Activated naive CD4-positive, alpha-beta T cell treated with anti-CD3 and anti-CD28 coated beads, Interleukin-2, amount 10 ng/mL, durations not matched to agents 7 days and 5 days (primary cell): ENCODE results near the gene MEX3A.

ENCODE experiments used
- CTCF ChIA-PET: fragments of 350-600 bp; sonication (Branson Sonifier 250); formaldehyde crosslinking; loops from one replicate; lab custom pipeline; 2021; ENCODE audit warnings: antibody characterized with exemption; lab: Charles Lee
- DNase-seq: peaks from one replicate; pipeline ENCODE4 v3.0.0-alpha.2; 2020
- H3K27ac Mint-ChIP-seq: one replicate; pipeline ENCODE4 v1.8.0; 2021; ENCODE audit warnings: mild to moderate bottlenecking, moderate library complexity, mixed read lengths
- H3K27me3 Mint-ChIP-seq: one replicate; pipeline ENCODE4 v1.8.0; 2021; ENCODE audit warnings: mild to moderate bottlenecking, mixed read lengths
- H3K36me3 Mint-ChIP-seq: one replicate; pipeline ENCODE4 v1.8.0; 2021; ENCODE audit warnings: mixed read lengths
- H3K4me1 Mint-ChIP-seq: one replicate; pipeline ENCODE4 v1.8.0; 2021; ENCODE audit warnings: mixed read lengths
- H3K4me3 Mint-ChIP-seq: one replicate; pipeline ENCODE4 v1.8.0; 2021; ENCODE audit warnings: mild to moderate bottlenecking, moderate library complexity, mixed read lengths
- H3K9me3 Mint-ChIP-seq: one replicate; pipeline ENCODE4 v1.8.0; 2021; ENCODE audit warnings: mixed read lengths

MEX3A gene

GRCh38 chr1:156089704-156090103 lies 7.4 kb upstream of the MEX3A start:
- Mint-ChIP-seq H3K4me1 (no peaks in the 10 kb centered on the region), H3K27me3 (peaks cover 88% of the 10 kb centered on the region), H3K9me3 (no peaks in the 10 kb centered on the region), H3K36me3 (no peaks in the 10 kb centered on the region), H3K27ac (no peak overlapping the region), H3K4me3 (no peak overlapping the region)
- no peak for DNase-seq
- CTCF ChIA-PET, result interaction anchor here (0.6 to 21.9 kb wide), 6 partner anchors 10 to 182 kb away, joined by 3 to 668 read pairs (median 9); no protein-coding TSS in a partner anchor

DNA sequence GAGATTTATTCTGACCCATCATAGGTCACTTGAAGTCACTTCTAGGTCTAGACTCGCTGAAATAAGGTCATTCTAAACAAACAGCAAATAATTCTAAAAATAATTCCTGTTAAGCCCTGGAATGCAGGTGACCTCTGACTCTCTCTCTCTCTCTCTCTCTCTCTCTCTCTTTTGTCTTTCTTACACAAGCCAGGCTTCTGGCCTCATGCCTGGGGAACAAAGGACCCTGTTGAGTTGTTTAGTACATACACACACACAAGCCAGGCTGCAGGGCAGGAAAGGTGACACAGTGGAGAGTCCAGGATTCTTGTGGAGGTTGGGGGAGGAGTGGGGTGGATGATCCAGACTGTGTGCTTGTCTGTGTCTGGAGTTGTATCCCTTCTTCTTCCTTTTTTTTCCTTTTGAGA lies 4.0 kb upstream of the MEX3A start:
- CTCF ChIA-PET, result interaction anchor here (0.7 to 21.9 kb wide), 2 partner anchors 36 to 46 kb away, joined by 3 to 668 read pairs; no protein-coding TSS in a partner anchor
- no peak overlapping the region for H3K4me3 Mint-ChIP-seq
- no peak overlapping the region for H3K27ac Mint-ChIP-seq
- DNase-seq, result no peak
- peaks cover 89% of the 10 kb centered on the region for H3K27me3 Mint-ChIP-seq
- no peaks in the 10 kb centered on the region for H3K9me3 Mint-ChIP-seq
- H3K36me3 Mint-ChIP-seq, result no peaks in the 10 kb centered on the region
- peaks cover 7% of the 10 kb centered on the region for H3K4me1 Mint-ChIP-seq

DNA sequence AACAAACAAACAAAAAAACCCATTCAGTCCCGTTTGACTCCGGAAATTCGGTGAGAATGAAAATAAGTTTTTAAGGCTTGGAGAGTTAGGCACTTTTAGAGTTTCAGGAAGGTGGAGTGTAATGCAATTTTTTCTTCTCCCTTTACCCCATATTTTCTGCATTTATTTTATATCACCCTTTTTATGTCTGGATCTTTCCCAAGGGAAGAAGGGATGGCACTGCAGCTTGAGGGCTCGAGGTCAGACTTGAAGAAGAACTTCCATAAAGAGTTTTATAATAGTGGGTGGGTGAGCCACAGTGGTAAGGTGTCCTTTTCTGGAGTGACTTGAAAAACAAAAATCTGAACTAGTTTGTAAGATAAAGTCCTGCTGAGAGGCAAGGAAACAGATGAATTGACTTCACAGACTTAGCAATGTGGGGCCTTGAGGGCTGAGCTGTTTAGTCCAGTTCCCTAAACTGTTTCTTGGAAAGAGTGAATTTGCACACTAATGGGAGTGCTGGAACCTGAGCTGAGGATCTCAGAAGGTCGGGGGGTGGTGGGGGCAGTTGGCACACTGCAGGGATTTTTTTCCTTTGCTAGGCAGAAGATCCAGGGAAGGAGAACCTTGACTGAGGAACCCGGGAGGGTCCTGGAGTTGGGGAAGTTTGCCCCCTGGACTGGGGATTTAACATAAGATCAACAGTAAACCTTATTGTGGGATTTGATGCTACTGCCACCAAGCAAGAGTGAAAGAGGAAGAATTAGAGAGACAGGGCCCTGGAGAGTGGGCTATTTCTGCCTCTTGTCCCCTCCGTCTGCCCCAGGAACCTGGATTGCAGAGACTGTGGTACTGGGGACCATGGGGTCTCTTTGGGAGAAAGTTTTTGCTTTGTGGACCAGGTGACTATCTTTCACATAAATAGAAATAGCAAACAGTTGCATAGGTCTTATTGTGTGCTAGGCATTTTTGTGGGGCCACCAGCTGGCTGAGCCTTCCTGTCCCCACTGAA lies 1.8 kb upstream of the MEX3A start:
- no peak overlapping the region for H3K27ac Mint-ChIP-seq
- CTCF ChIA-PET, result interaction anchor here (1.2 to 21.9 kb wide), 4 partner anchors 13 to 235 kb away, joined by 3 to 668 read pairs (median 4); no protein-coding TSS in a partner anchor
- H3K9me3 Mint-ChIP-seq, result no peaks in the 10 kb centered on the region
- no peaks in the 10 kb centered on the region for H3K36me3 Mint-ChIP-seq
- no peak for DNase-seq
- H3K4me3 Mint-ChIP-seq, result peak overlapping the region; percentile 71
- H3K4me1 Mint-ChIP-seq, result peaks cover 7% of the 10 kb centered on the region
- H3K27me3 Mint-ChIP-seq, result peaks cover 92% of the 10 kb centered on the region

GRCh38 chr1:156081917-156082308 lies 352 bp downstream of the MEX3A start:
- CTCF ChIA-PET, result interaction anchor here (1.4 to 1.5 kb wide), 2 partner anchors 15 to 48 kb away, joined by 3 to 6 read pairs; no protein-coding TSS in a partner anchor
- Mint-ChIP-seq H3K36me3 (no peaks in the 10 kb centered on the region), H3K27me3 (peaks cover 100% of the 10 kb centered on the region), H3K4me1 (peaks cover 7% of the 10 kb centered on the region), H3K4me3 (peak overlapping the region; percentile 75), H3K27ac (no peak overlapping the region), H3K9me3 (no peaks in the 10 kb centered on the region)
- no peak for DNase-seq

DNA sequence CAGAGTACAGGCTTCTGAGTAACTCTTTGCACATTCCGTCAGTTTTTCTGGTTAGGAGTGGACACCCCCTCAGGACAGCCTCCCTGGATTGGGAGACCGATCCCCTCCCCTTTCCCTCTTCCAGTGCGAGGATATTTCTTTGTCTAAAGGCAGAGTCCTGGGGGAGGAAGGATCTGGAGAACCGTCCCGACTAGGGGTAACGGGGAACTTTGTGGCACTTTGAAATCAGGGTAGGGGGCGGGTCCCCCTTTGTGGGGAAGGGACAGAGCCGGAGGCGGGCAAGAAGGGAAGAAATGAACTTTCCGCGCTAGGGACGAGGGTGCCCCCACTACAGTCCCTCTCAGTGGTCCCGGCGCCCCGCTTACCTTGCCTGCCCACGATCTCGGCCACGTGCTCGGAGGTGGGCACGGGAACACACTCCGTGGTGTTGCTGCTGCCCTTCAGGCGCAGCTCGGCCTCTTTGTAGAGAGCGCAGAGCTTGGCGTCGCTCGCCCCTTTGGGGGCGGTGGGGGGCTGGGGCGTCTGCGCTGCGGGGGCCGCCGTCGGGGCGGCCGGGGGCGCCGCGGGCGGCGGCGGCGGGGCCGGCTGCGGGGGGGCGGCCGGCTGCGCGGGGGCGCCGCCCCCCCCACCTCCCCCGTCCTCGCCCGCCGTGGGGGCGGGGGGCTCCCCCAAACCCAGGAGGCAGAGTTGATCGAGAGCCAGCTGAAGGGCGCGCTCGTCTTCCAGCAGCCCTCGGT lies 917 bp downstream of the MEX3A start:
- Mint-ChIP-seq H3K36me3 (no peaks in the 10 kb centered on the region), H3K27ac (no peak overlapping the region), H3K9me3 (no peaks in the 10 kb centered on the region), H3K27me3 (peaks cover 100% of the 10 kb centered on the region), H3K4me1 (peaks cover 7% of the 10 kb centered on the region), H3K4me3 (peak overlapping the region; percentile 75)
- DNase-seq, result no peak
- CTCF ChIA-PET, result interaction anchor here (1.4 to 1.5 kb wide), 2 partner anchors 15 to 49 kb away, joined by 3 to 6 read pairs; no protein-coding TSS in a partner anchor

DNA sequence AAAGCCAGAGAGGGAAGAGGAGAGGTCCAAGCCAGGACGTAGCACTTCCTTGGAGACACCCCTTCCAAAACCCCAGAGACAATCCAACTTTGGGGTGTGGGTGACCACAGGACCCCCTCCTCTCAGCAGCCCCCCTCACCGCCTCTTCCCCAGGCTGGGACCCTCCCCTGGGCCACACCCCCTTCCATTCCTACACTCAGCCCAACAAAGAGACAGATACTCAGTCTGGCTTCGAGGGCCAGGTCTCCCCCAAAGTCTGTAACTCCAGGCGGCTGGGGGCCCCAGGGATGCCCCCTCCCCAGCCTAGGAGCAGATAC lies 1.4 kb downstream of the MEX3A start:
- Mint-ChIP-seq H3K4me1 (peaks cover 8% of the 10 kb centered on the region), H3K27me3 (peaks cover 98% of the 10 kb centered on the region), H3K27ac (no peak overlapping the region), H3K36me3 (no peaks in the 10 kb centered on the region), H3K4me3 (peak overlapping the region; percentile 32), H3K9me3 (no peaks in the 10 kb centered on the region)
- CTCF ChIA-PET, result interaction anchor here (1.4 kb wide), 1 partner anchor 14 kb away, joined by 3 read pairs; no protein-coding TSS in a partner anchor
- DNase-seq, result no peak

DNA sequence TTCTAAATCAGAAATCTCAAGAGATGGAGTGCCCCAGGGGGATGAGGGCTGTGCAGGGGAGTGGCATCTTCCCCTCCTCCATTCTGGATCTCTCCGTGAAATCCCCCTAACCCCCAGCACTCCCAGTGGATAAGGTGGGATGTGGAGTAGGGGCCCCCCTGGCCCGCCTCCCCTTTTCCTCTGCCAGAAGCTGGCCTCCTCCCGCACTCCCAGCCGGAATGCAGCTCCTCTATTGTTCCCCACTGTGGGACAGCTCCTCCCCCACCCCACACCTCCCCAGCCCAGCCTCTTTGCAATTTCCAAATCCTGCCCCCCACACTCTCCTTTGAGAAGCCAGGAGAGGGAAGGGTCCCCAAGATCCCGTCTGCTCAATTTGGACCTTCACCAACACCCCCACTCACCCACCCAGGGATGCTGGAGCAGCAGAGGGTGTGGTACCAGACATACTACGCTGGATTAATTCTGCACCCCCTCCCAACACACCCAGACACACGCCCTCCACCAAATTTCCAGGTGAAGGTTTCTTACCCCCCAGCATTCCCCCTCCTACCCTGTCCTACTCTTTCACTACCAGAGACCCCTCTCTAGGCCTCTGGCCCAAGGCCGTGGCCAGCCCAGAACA lies 1.9 kb downstream of the MEX3A start:
- Mint-ChIP-seq H3K4me1 (peaks cover 12% of the 10 kb centered on the region), H3K27ac (no peak overlapping the region), H3K4me3 (no peak overlapping the region), H3K9me3 (no peaks in the 10 kb centered on the region), H3K27me3 (peaks cover 98% of the 10 kb centered on the region), H3K36me3 (no peaks in the 10 kb centered on the region)
- no peak for DNase-seq
- CTCF ChIA-PET, result no interaction called here

GRCh38 chr1:156079762-156080161 lies 2.5 kb downstream of the MEX3A start:
- no peaks in the 10 kb centered on the region for H3K9me3 Mint-ChIP-seq
- H3K4me3 Mint-ChIP-seq, result no peak overlapping the region
- H3K4me1 Mint-ChIP-seq, result peaks cover 12% of the 10 kb centered on the region
- H3K36me3 Mint-ChIP-seq, result no peaks in the 10 kb centered on the region
- peaks cover 98% of the 10 kb centered on the region for H3K27me3 Mint-ChIP-seq
- CTCF ChIA-PET, result interaction anchor here (1.8 kb wide), 1 partner anchor 50 kb away, joined by 8 read pairs; no protein-coding TSS in a partner anchor
- DNase-seq, result no peak
- no peak overlapping the region for H3K27ac Mint-ChIP-seq

DNA sequence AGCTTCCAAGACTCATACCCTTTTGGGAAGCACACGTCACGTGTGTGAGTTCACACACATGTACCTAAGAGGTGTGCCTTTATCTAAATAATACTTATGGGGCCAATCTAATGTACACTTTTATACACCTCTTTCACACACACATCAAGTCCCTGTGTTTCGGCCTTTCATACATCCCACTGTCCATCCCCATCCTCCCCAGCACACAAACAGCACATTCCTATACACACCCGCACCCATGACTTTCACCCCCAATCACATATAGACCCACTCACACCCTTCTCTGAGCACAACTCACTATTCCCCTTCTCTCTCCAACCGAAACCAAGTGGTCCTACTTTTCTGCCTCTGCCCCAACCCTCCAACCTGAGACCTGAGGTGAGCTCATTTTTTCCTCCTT lies 3.5 kb downstream of the MEX3A start:
- peaks cover 94% of the 10 kb centered on the region for H3K27me3 Mint-ChIP-seq
- CTCF ChIA-PET, result interaction anchor here (1.2 to 1.8 kb wide), 3 partner anchors 12 to 51 kb away, joined by 3 to 8 read pairs (median 3); no protein-coding TSS in a partner anchor
- H3K9me3 Mint-ChIP-seq, result no peaks in the 10 kb centered on the region
- no peaks in the 10 kb centered on the region for H3K36me3 Mint-ChIP-seq
- H3K27ac Mint-ChIP-seq, result no peak overlapping the region
- no peak overlapping the region for H3K4me3 Mint-ChIP-seq
- DNase-seq, result no peak
- peaks cover 12% of the 10 kb centered on the region for H3K4me1 Mint-ChIP-seq

- H3K9me3 Mint-ChIP-seq, result no peaks in the 10 kb centered on the region
- no peaks in the 10 kb centered on the region for H3K36me3 Mint-ChIP-seq
- peaks cover 90% of the 10 kb centered on the region for H3K27me3 Mint-ChIP-seq
- H3K4me3 Mint-ChIP-seq, result no peak overlapping the region
- H3K4me1 Mint-ChIP-seq, result peaks cover 8% of the 10 kb centered on the region
- DNase-seq, result no peak
- CTCF ChIA-PET, result interaction anchor here (1.5 kb wide), 1 partner anchor 11 kb away, joined by 3 read pairs; no protein-coding TSS in a partner anchor
- no peak overlapping the region for H3K27ac Mint-ChIP-seq
These were observed 4.9 kb downstream of the MEX3A start for GRCh38 chr1:156077430-156077760.

DNA sequence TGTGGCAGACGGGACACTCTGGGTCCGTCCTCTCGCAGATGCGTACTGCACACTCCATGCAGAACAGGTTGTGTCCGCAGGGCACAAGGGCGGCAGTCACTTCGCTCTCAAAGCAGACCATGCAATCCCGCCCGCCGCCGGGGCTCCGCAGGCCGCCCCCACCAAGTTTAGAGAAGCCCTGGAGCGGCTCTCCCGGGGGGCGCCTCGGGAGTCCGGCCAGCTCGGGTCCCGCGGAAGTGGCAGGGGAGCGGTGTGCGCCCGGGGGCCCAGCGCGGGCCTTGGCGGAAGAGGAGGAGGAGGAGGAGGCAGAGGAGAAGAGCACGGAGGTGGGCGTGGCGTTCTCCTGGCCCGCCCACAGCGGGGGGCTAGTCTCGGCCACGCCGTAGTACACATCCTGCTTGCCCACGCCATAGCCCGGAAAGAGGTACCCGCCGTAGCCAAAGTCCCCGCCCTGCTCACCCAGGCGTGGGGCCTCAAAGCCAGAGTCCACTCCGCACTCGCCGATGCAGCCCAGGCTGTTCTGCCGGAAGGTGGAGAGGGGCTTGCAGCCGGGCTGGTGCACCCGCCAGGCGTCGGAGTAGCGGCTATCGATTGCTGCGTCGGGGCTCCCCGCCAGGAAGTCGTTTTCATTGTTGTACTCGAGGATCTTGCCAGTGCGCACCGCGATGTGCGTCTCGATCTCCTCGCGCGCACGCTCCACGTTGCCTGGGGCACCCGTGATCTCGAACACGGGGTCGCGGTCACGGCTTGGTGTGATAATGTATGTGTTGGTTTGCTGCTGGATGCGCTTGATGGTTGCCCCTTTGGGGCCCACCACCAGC lies 5.4 kb downstream of the MEX3A start:
- CTCF ChIA-PET, result no interaction called here
- H3K27me3 Mint-ChIP-seq, result peaks cover 88% of the 10 kb centered on the region

GRCh38 chr1:156075775-156076204 lies 6.5 kb downstream of the MEX3A start:
- Mint-ChIP-seq H3K4me1 (peaks cover 6% of the 10 kb centered on the region), H3K36me3 (no peaks in the 10 kb centered on the region), H3K4me3 (no peak overlapping the region), H3K9me3 (no peaks in the 10 kb centered on the region), H3K27ac (no peak overlapping the region), H3K27me3 (peaks cover 88% of the 10 kb centered on the region)
- CTCF ChIA-PET, result interaction anchor here (1.4 to 1.7 kb wide), 2 partner anchors 10 to 55 kb away, joined by 3 to 9 read pairs; no protein-coding TSS in a partner anchor
- DNase-seq, result no peak

More for the DNA sequence above, 5.4 kb downstream of the MEX3A start:
- Mint-ChIP-seq H3K27ac (no peak overlapping the region), H3K36me3 (no peaks in the 10 kb centered on the region), H3K4me3 (no peak overlapping the region), H3K4me1 (peaks cover 7% of the 10 kb centered on the region), H3K9me3 (no peaks in the 10 kb centered on the region)
- no peak for DNase-seq

GRCh38 chr1:156075162-156075561 lies 7.1 kb downstream of the MEX3A start:
- Mint-ChIP-seq H3K4me3 (no peak overlapping the region), H3K27me3 (peaks cover 88% of the 10 kb centered on the region), H3K4me1 (peaks cover 6% of the 10 kb centered on the region), H3K36me3 (no peaks in the 10 kb centered on the region), H3K27ac (no peak overlapping the region), H3K9me3 (no peaks in the 10 kb centered on the region)
- no peak for DNase-seq
- CTCF ChIA-PET, result interaction anchor here (1.4 to 1.7 kb wide), 2 partner anchors 9 to 56 kb away, joined by 3 to 9 read pairs; no protein-coding TSS in a partner anchor
